Ovary (tissue), 3 donors: Measurements from ENCODE around the gene PBX4.

Source experiments
- POLR2A ChIP-seq: fragments of 450-650 bp; IDR thresholded peaks from one replicate; pipeline ENCODE4 v1.6.1; 2017; ENCODE audit warnings: antibody characterized with exemption, mild to moderate bottlenecking, moderate library complexity
- TF ChIP-seq, protein P1 (sequence below), 3 donors: fragments of 450-650 bp in 2 of 3; fragments of 200-600 bp in 1 of 3; IDR thresholded peaks; one replicate each; pipeline versions ENCODE4 v1.5.1 to v1.8.0; 2016 to 2022; ENCODE audit warnings: antibody characterized with exemption in 3 of 3, mild to moderate bottlenecking in 1 of 3
- donor health status: DM: no; HTN: no; CAD: no.

DNA sequence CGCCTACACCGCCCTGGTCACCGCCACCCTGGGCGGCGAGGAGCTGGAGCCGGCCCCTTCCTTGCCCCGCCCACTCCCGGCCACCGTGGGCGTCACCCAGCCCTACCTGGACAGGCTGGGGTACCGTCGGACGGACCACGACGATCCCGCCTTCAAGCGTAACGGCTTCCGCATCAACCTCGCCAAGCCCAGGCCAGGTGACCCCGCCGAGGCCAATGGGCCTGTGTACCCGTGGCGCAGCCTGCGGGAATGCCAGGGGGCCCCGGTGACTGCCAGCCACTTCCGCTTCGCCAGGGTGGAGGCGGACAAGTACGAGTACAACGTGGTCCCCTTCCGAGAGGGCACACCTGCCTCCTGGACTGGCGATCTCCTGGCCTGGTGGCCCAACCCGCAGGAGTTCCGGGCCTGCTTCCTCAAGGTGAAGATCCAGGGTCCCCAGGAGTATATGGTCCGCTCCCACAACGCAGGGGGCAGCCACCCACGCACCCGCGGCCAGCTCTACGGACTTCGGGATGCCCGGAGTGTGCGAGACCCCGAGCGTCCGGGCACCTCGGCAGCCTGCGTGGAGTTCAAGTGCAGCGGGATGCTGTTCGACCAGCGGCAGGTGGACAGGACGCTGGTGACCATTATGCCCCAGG, 73.4 kb downstream of the PBX4 start:
- TF ChIP-seq, protein P1, sequence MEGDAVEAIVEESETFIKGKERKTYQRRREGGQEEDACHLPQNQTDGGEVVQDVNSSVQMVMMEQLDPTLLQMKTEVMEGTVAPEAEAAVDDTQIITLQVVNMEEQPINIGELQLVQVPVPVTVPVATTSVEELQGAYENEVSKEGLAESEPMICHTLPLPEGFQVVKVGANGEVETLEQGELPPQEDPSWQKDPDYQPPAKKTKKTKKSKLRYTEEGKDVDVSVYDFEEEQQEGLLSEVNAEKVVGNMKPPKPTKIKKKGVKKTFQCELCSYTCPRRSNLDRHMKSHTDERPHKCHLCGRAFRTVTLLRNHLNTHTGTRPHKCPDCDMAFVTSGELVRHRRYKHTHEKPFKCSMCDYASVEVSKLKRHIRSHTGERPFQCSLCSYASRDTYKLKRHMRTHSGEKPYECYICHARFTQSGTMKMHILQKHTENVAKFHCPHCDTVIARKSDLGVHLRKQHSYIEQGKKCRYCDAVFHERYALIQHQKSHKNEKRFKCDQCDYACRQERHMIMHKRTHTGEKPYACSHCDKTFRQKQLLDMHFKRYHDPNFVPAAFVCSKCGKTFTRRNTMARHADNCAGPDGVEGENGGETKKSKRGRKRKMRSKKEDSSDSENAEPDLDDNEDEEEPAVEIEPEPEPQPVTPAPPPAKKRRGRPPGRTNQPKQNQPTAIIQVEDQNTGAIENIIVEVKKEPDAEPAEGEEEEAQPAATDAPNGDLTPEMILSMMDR (IDR thresholded peaks at IDR 0.05) = no peak
- TF ChIP-seq POLR2A = no peak
